ENCODE data around the gene CUL5.
"Not testable (repeated sequence)": the region's sequence is repeated elsewhere in the genome, so short reads cannot be mapped to it uniquely, and the experiment has no call there.

The CUL5 gene

DNA sequence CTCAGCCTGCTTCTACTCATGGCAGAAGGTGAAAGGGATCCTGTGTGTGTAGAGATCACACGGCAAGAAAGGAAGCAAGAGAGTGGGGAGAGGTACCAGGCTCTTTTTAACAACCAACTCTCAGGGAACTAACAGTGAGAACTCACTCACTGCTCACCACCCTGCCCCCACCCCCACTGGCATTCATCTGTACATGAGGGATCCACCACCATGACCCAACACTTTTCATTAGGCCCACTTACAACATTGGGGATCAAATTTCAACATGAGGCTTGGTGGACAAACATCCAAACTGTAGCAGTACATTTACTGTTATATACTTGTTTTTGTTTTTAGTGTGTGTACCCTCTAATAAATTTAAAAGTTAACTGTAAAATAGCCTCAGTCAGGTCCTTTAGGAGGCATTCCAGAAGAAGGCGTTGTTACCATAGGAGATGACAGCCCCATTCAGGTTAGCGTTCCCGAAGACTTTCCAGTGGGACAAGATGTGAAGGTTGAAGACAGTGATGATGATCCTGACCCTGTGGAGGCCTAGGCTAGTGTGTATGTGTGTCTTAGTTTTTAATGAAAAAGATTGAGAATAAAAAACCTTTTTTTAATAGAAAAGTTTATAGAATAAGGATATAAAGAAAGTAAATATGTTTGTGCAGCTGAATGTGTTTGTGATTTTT lies 11.3 kb downstream of the CUL5 start:
- H3K4me3 ChIP-seq (ENCODE audit: low read depth, low read length), result no peak overlapping the region
- no peak for TF ChIP-seq CTCF (IDR thresholded peaks at IDR 0.05; ENCODE audit: control insufficient read depth, extremely low read depth, insufficient read depth)
- no peak for DNase-seq (ENCODE audit: low read depth)

- no peak for DNase-seq (ENCODE audit: low read depth)
- no peak overlapping the region for H3K4me3 ChIP-seq (ENCODE audit: low read depth, low read length)
- TF ChIP-seq CTCF (IDR thresholded peaks at IDR 0.05; ENCODE audit: control insufficient read depth, extremely low read depth, insufficient read depth), result no peak
These were observed 16.8 kb downstream of the CUL5 start for GRCh38 chr11:108025387-108026080.

GRCh38 chr11:108027057-108027456 lies 18.4 kb downstream of the CUL5 start:
- no peak for DNase-seq (ENCODE audit: low read depth)
- no peak overlapping the region for H3K4me3 ChIP-seq (ENCODE audit: low read depth, low read length)
- TF ChIP-seq CTCF (IDR thresholded peaks at IDR 0.05; ENCODE audit: control insufficient read depth, extremely low read depth, insufficient read depth), result no peak

- not testable (repeated sequence) for DNase-seq (ENCODE audit: low read depth)
These were observed 20.2 kb downstream of the CUL5 start for GRCh38 chr11:108028822-108029441.

GRCh38 chr11:108031604-108032003 lies 22.9 kb downstream of the CUL5 start:
- not testable (repeated sequence) for H3K4me3 ChIP-seq (ENCODE audit: low read depth, low read length); DNase-seq (ENCODE audit: low read depth)

More at GRCh38 chr11:108028822-108029441, 20.2 kb downstream of the CUL5 start:
- not testable (repeated sequence) for H3K4me3 ChIP-seq (ENCODE audit: low read depth, low read length)

- DNase-seq (ENCODE audit: low read depth), result no peak
- H3K4me3 ChIP-seq (ENCODE audit: low read depth, low read length), result no peak overlapping the region
- no peak for TF ChIP-seq CTCF (IDR thresholded peaks at IDR 0.05; ENCODE audit: control insufficient read depth, extremely low read depth, insufficient read depth)
These were observed 24.1 kb downstream of the CUL5 start for GRCh38 chr11:108032800-108033199.

DNA sequence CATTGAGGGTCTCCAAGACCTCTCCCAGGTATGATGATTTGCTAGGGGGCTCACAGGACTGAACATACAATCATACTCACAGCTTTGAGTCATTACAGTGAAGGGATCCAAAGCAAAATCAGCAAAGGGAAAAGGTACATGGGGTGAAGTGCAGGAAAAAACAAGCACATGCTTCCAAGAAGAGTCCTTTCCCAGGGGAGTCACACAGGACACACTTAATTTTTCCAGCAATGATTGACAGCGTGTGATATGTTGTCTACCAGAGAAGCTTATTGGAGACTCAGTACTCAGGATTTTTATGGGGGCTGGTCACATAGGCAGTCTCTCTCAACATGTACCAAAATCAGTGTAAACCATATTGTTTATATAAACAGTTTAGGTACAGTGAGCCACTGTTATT lies 25.3 kb downstream of the CUL5 start:
- no peak overlapping the region for H3K4me3 ChIP-seq (ENCODE audit: low read depth, low read length)
- DNase-seq (ENCODE audit: low read depth), result no peak
- no peak for TF ChIP-seq CTCF (IDR thresholded peaks at IDR 0.05; ENCODE audit: control insufficient read depth, extremely low read depth, insufficient read depth)

DNA sequence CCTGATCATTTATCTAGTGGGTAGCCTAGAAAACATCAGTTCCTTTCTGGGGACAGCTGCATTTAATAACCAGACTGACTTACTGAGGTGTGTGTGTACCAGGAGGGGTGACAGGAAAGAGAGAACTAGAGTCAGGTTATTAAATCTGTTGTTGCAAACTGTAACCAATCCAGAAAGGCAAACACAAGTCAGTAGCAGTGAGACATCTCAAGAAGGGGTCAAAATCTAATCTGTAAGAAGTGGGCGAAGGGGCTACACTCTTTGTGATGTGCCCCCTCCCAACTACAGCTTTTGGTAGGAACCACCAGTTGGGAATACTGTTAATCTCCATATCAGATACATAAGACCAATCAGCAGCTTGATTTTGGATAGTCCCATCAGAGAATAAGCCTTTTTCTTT lies 26.3 kb downstream of the CUL5 start:
- DNase-seq (ENCODE audit: low read depth), result no peak

More for the DNA sequence above, 26.3 kb downstream of the CUL5 start:
- no peak overlapping the region for H3K4me3 ChIP-seq (ENCODE audit: low read depth, low read length)
- TF ChIP-seq CTCF (IDR thresholded peaks at IDR 0.05; ENCODE audit: control insufficient read depth, extremely low read depth, insufficient read depth), result no peak

All from LNCaP clone FGC (cell line).